ENCODE results near the gene CXorf66.
A peak's percentile ranks its signal among the peaks of the same experiment; 100 is the strongest.
"Not testable (repeated sequence)": the region's sequence is repeated elsewhere in the genome, so short reads cannot be mapped to it uniquely, and the experiment has no call there.

Gene CXorf66

DNA sequence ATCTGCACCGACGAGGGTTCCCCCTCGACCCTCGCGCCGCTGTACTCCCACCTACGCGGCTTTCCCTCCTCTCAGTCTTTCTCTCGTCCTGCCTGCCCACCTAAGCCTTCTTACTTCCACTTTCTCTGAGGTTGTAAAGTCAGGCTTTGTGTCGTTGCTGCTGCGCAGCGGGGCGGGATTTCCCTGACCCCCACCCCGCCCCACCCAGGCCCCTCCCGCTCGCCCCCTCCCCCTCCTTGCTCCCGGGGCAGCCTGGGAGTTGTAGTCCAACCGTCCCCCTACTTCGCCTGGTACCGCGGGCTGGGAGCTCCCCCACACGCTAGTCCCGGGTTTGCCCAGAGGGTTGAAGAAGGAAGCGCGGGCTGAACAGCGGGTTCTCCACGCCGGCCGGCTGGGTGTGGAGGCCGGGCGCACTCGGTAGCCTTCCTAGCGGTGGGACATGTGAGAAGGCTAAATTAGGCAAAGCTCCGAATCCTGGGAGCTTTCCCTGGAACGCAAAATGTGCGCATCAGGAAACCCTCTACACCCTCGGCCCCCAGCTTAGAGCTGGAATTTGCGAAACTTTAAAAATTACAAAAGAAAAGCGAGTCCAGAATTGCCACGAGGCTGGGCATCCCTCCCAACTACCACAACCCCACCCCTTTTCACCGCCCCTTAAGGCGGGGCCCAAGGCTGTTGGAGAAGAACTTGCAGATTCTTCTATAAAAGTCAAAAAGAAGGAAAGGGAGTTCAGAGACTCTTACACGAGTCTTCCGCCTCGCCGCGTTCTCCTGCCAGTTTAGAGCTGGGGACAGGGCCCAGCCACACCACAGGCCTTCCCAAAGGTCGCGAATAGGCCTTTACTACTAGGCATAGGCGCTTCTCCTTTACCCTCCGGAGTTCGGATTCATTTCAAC lies 32.2 kb downstream of the CXorf66 start, which contains the start of gene ATP11C:
ATP11C (minus strand) TSS at position 153 of the 896 bp plus-strand sequence. CDS start 1,011 bp downstream, outside the sequence.
- no peak for TF ChIP-seq GATA1 (IDR thresholded peaks at IDR 0.05; ENCODE audit: low read depth, low read length)
- peak; percentile 32 for TF ChIP-seq POLR2A (IDR thresholded peaks at IDR 0.05; ENCODE audit: low read length)
- peak; percentile 85 to 86 for DNase-seq

DNA sequence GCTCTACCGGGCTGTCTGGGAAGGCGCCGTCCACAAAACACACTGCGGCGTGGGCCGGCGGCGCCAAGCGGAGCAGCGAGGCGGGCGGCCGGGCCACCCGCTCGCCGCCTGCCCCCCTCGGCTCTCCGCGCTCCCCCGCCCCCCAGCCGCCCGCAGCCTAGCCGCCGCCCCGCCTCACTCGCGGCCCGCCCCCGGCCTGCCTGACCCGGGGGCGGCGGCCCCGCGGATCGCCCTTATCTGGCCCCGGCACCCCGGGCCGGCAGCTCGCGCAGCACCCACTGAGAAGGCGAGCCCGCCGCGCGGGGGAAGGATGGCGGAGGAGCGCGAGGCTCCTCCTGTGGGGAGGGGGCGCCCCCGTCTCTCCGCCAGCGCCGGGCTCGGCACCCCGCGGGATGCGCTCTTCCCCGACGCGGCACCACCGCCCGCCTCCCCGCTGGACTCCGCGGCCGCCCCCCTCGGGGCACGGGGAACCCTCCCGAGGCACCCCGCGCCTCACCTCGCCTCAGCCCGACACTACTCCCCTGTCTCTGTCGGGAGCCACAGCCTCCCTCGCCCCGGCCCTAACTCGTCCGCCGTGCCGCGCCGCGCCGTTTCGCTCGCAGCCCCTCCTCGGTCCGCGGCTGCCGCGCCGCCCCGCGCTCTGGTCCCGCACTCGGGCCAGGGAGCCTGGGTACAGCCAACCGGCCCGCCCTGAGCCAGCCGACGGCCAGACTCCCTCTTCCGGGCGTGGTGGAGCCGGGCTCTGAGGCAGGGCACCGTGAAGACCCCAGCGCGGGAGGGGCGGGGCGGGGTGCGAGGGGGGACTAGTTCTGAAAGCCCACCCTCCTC lies 33.0 kb downstream of the CXorf66 start:
- peak; percentile 76 to 85 for DNase-seq
- TF ChIP-seq POLR2A (IDR thresholded peaks at IDR 0.05; ENCODE audit: low read length) (peak; percentile 66), GATA1 (IDR thresholded peaks at IDR 0.05; ENCODE audit: low read depth, low read length) (no peak)

DNA sequence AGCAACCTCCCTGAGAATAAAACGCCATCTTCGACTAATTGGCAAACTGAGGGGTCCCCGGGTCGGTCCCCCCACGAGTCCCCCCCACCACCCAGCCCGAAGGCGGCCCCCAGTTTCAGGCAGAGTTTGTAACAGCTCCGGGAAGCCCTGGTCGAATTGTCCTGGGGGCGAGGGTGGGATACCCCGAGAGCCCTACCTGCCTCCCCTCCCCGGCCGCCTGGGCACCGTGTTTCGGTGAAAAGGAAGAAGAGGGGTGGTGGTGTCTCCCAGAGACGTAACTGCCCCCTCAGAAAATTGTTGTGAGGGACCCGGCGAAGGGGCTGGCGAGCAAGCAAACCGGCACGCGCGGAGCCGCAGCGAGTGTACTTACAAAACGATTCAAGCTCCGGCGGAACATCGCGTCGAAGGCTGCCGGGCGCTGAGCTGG lies 33.7 kb downstream of the CXorf66 start:
- no peak for DNase-seq
- TF ChIP-seq POLR2A (IDR thresholded peaks at IDR 0.05; ENCODE audit: low read length) (no peak), GATA1 (IDR thresholded peaks at IDR 0.05; ENCODE audit: low read depth, low read length) (no peak)

DNA sequence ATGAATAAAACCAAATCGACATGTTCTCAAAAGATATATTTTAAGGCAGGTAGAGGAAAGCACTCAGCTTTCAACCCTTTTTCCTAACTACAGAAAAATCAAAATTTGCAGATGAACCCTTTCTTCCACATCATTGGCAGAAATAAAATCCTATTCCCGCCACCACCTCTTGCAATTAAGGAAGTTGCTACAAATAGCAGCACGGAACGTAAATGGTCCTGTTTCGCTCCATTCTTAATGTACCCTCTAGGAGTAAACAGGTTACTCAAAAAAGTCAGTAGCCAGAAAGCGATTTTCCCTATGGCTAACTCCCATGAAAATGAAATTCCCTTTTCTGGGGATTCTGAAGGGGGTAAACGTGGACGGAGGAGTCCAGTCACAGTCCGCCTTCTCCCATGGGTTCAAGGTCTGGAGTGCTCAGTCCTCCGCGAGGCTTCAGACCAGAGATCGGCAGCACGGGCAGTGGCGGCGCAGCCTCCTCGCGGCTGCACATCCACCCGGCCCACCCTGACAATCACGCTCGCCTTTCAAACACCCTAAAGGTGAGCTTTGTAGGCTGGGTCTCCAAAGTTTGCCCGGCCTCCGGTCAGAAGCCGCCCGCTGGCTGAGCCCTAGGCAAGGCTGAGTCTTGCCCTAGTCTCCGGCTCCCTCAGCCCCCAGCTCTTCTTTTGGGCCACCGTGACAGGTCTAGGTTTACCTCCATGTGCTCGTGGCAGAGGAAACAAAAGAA lies 34.2 kb downstream of the CXorf66 start:
- TF ChIP-seq POLR2A (IDR thresholded peaks at IDR 0.05; ENCODE audit: low read length) (no peak), GATA1 (IDR thresholded peaks at IDR 0.05; ENCODE audit: low read depth, low read length) (no peak)
- peak; percentile 21 to 34 for DNase-seq

DNA sequence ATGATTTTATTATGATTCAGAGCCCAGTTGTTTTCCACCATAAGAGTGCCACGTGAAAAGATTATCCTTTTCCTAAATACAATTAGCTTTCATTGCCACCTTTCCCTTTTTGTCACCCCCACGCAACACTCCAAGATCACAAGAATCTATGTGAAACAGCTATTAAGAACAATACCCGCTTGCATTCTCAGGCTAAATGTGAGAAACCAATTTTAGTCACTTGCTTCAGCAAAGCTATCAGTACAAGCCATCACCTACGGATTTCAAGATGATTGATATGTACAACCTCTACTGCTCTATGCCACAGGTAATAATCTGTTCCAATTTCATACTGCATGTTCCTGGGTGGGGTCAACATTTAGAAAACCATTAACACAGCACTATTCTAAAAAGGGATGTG lies 34.9 kb downstream of the CXorf66 start:
- TF ChIP-seq POLR2A (IDR thresholded peaks at IDR 0.05; ENCODE audit: low read length): no peak
- TF ChIP-seq GATA1 (IDR thresholded peaks at IDR 0.05; ENCODE audit: low read depth, low read length): no peak
- DNase-seq: peak in 1 of 2 experiments; percentile 1

DNA sequence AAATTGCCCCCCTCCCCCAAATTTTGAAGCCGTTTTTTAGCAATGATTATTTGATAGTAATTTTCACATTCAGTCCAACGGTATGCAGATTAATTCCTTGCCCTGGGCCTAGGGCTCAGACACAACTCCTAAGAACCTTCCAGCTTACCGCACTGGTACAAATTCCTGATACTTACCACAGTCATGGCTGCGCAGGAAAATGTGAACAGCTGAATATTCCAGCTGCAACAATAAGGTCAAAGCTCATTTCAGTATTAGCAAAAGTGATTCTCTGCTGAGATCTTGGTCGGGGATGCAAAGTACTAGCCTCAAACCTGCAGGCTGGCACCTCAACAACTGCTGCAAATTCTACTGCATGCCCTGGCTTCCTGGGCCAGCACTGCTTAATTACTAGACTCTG lies 35.4 kb downstream of the CXorf66 start:
- TF ChIP-seq POLR2A (IDR thresholded peaks at IDR 0.05; ENCODE audit: low read length) (no peak), GATA1 (IDR thresholded peaks at IDR 0.05; ENCODE audit: low read depth, low read length) (no peak)
- no peak for DNase-seq

DNA sequence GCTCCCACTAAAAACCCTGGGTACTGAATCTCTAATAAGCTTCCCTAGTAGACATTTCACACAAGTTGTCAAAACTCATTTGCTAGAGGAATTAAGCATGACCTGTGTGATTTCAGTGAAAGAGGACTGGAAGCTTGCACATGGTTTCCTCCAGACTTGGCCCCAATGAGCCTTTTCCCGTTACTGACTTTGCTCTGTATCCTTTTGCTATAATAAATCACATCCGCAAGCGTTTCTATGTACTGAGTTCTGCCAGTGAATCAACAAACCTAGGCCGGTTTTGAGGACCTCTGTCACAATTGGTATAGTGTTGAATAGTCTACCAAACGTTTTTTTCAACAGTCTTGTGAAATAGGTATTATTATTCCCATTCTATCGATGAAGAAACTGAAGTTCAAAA lies 40.6 kb downstream of the CXorf66 start:
- DNase-seq: no peak
- no peak for TF ChIP-seq POLR2A (IDR thresholded peaks at IDR 0.05; ENCODE audit: low read length)
- no peak for TF ChIP-seq GATA1 (IDR thresholded peaks at IDR 0.05; ENCODE audit: low read depth, low read length)

DNA sequence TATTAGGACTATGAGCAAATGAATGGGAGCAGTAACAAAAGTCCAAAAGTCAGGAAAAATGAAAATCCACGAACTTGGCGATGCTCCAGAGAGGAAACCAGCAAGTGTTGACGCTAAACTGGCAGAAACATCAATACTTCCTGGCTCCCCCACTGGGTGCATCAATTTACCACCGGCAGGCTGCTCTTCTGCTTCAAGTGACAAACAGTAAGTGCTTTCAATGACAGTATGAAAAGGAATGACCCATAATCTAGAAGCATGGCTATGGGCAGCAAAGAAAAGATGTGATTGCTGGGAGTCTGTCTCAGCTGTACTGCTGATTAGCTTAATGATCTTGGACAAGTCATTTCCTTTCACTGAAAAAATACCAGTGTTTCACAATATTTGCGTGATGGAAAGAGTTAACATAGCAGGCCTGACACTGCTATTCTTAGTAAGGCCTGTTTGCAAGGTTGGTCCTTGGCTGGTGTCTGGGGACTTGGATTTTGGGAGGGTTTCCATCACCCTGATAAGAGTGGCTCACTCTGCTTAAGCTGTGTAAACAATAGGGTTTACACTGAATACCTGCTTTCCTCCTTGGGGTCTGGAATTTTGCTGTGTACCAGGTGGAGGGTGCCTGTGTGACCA lies 41.1 kb downstream of the CXorf66 start:
- DNase-seq: no peak
- TF ChIP-seq GATA1 (IDR thresholded peaks at IDR 0.05; ENCODE audit: low read depth, low read length) (no peak), POLR2A (IDR thresholded peaks at IDR 0.05; ENCODE audit: low read length) (no peak)

DNA sequence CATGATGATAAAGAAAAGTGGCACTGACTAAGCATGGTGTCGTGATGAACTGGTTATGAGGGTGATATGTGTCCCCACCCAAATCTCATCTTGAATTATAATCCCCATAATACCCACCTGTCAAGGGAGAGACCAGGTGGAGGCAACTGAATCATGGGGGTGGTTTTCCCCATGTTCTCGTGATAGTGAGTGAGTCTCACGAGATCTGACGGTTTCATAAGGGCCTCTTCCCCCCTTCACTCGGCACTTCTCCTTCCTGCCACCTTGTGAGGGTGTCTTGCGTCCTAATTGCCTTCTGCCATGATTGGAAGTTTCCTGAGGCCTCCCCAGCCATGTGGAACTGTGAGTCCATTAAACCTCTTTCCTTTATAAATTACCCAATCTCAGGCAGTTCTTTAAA lies 44.2 kb downstream of the CXorf66 start:
- DNase-seq: not testable (repeated sequence)

DNA sequence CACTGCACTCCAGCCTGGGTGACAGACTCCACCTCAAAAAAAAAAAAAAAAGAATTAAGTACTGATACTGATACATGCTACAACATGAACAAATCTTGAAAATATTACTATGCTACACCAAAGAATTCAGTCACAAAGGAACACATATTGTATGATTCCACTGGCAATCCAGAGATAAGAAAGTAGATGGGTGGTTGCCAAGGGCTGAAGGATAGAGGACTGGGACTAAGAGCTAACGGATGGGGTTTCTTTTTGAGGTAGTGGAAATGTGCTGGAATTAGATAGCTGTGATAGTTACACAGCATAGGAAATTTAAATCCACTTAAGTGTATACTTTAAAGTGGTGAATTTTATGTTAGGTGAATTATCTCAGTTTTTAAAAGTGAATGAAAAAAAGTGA lies 45.0 kb downstream of the CXorf66 start:
- no peak for TF ChIP-seq GATA1 (IDR thresholded peaks at IDR 0.05; ENCODE audit: low read depth, low read length)
- TF ChIP-seq POLR2A (IDR thresholded peaks at IDR 0.05; ENCODE audit: low read length): no peak
- DNase-seq: peak; percentile 3 to 50

DNA sequence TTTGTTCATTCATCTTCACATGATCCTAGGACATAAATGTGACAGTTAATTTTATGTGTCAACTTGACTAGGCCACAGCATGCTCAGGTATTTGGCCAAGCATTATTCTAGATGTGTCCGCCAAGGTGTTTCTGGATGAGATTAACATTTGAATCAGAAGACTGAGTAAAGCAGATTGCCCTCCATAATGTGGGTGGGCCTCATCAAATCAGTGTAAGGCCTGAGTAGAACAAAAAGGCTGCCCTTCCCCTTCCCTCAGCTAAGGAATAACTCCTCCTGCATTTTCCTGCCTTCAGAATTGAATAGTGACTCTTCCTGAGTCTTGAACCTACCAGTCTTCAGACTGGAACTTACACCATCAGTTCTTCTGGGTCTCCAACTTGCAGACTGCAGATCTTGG lies 50.9 kb downstream of the CXorf66 start:
- no peak for DNase-seq
- no peak for TF ChIP-seq GATA1 (IDR thresholded peaks at IDR 0.05; ENCODE audit: low read depth, low read length)
- no peak for TF ChIP-seq POLR2A (IDR thresholded peaks at IDR 0.05; ENCODE audit: low read length)

DNA sequence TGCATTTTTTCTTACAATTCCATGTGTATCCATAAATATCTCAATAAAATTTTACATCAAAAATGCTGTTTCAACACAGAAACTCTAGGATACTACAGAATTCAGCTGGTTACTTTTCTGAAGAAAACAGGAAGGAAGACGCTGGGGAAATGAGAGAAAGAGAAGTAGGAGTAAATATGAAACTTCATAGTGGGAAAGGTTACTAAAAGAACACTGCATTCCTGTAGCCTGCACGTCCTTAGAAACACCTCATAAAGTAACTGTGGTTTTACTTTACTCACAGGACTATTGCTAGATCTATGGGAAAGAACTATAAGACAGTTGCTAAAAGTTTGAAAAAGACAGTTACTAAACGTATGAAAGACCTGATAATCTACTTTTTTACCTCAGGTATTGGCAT lies 55.6 kb downstream of the CXorf66 start:
- no peak for TF ChIP-seq GATA1 (IDR thresholded peaks at IDR 0.05; ENCODE audit: low read depth, low read length)
- no peak for TF ChIP-seq POLR2A (IDR thresholded peaks at IDR 0.05; ENCODE audit: low read length)
- DNase-seq: no peak

DNA sequence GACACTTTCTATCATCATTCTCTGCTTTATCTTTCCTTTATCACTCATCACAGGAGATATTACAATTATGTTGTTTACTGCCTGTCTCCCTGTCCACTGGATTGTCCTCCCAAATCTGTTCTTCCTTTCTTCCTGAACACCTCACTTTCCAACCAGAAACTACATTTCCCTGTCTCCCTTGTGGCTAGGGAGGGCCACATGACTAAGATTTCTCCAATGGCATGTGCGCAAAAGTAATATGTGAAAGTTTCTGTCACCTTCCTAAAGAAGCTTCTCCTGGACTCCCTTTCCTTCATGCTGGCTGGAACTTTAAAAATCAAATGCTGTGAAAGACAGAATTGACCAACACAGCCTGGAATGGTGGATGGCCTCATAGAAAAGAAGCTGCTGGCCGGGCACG lies 58.2 kb downstream of the CXorf66 start:
- no peak for DNase-seq
- no peak for TF ChIP-seq POLR2A (IDR thresholded peaks at IDR 0.05; ENCODE audit: low read length)
- TF ChIP-seq GATA1 (IDR thresholded peaks at IDR 0.05; ENCODE audit: low read depth, low read length): no peak

Measured in erythroblast (primary cell).